CD4-positive, alpha-beta T cell treated with Interferon gamma for 1 hour (primary cell): ENCODE data around the gene KCTD10.
A peak's percentile ranks its signal among the peaks of the same experiment; 100 is the strongest.

Experiments
- DNase-seq: peaks from one replicate; pipeline ENCODE4 v3.0.0-alpha.2; 2020

KCTD10 gene

GRCh38 chr12:109477185-109477962 is at the start of gene KCTD10, which contains the start of gene UBE3B:
Gene KCTD10, minus strand, starts transcription at chr12:109477300. Its CDS starts 38 bp downstream, at chr12:109477262.
Gene UBE3B, plus strand, starts transcription at chr12:109477634. Its CDS starts 5,918 bp downstream, at chr12:109483552.
- DNase-seq: peak; percentile 79

GRCh38 chr12:109525279-109525585 is 48.1 kb upstream of the KCTD10 start:
- DNase-seq: no peak

- no peak for DNase-seq
Measured at GRCh38 chr12:109524466-109525278, 47.6 kb upstream of the KCTD10 start.

- DNase-seq: no peak
Measured at GRCh38 chr12:109523504-109523903, 46.4 kb upstream of the KCTD10 start.

GRCh38 chr12:109523071-109523470 is 46.0 kb upstream of the KCTD10 start:
- DNase-seq: no peak

- DNase-seq: no peak
Measured at GRCh38 chr12:109521831-109522230, 44.7 kb upstream of the KCTD10 start.

- no peak for DNase-seq
Measured at GRCh38 chr12:109519787-109520186, 42.7 kb upstream of the KCTD10 start.

- peak; percentile 18 for DNase-seq
Measured at GRCh38 chr12:109518820-109519665, 41.9 kb upstream of the KCTD10 start.

GRCh38 chr12:109517619-109518018 is 40.5 kb upstream of the KCTD10 start:
- no peak for DNase-seq

GRCh38 chr12:109513977-109514376 is 36.9 kb upstream of the KCTD10 start:
- no peak for DNase-seq

GRCh38 chr12:109513051-109513450 is 36.0 kb upstream of the KCTD10 start:
- DNase-seq: no peak

- no peak for DNase-seq
Measured at GRCh38 chr12:109512608-109513007, 35.5 kb upstream of the KCTD10 start.

- no peak for DNase-seq
Measured at GRCh38 chr12:109510196-109510595, 33.1 kb upstream of the KCTD10 start.

GRCh38 chr12:109504068-109504467 is 27.0 kb upstream of the KCTD10 start:
- DNase-seq: no peak

- DNase-seq: no peak
Measured at GRCh38 chr12:109503611-109504010, 26.5 kb upstream of the KCTD10 start.

- DNase-seq: no peak
Measured at GRCh38 chr12:109502332-109502731, 25.2 kb upstream of the KCTD10 start.

- DNase-seq: no peak
Measured at GRCh38 chr12:109501299-109501698, 24.2 kb upstream of the KCTD10 start.

GRCh38 chr12:109500406-109501185 is 23.5 kb upstream of the KCTD10 start:
- DNase-seq: no peak

- no peak for DNase-seq
Measured at GRCh38 chr12:109497675-109498074, 20.6 kb upstream of the KCTD10 start.

- no peak for DNase-seq
Measured at GRCh38 chr12:109496306-109496705, 19.2 kb upstream of the KCTD10 start.

GRCh38 chr12:109495012-109495411 is 17.9 kb upstream of the KCTD10 start:
- DNase-seq: no peak

- no peak for DNase-seq
Measured at GRCh38 chr12:109494348-109494881, 17.3 kb upstream of the KCTD10 start.
